GM12891 (cell line): Measurements from ENCODE around the gene HSBP1L1.
"Not testable (repeated sequence)": the region's sequence is repeated elsewhere in the genome, so short reads cannot be mapped to it uniquely, and the experiment has no call there.

Experiments
- DNase-seq: peaks from one replicate; pipeline ENCODE4 v3.0.0; 2011; ENCODE audit warnings: low spot score; ENCODE audit not compliant: insufficient read length
- FAIRE-seq: peaks from 2 replicates; lab custom pipeline; 2011; peaks lifted over from hg19 to GRCh38; lab: Jason Lieb, UNC
- PAX5 ChIP-seq: IDR thresholded peaks from 2 replicates; pipeline ENCODE4 v1.6.1; 2011; ENCODE audit warnings: low read length, moderate library complexity, mild to moderate bottlenecking; ENCODE audit not compliant: insufficient read depth, severe bottlenecking
- POLR2A ChIP-seq: IDR thresholded peaks from 2 replicates; pipeline ENCODE4 v1.6.1; 2011; ENCODE audit warnings: low read depth, low read length, control low read depth
- POLR2AphosphoS5 ChIP-seq: IDR thresholded peaks from 2 replicates; pipeline ENCODE4 v1.6.1; 2011; ENCODE audit warnings: low read depth, low read length, control low read depth
- POU2F2 ChIP-seq: IDR thresholded peaks from 2 replicates; pipeline ENCODE4 v1.6.1; 2011; ENCODE audit warnings: low read depth, mild to moderate bottlenecking, control low read depth, low read length, moderate library complexity
- SPI1 ChIP-seq: IDR thresholded peaks from 2 replicates; pipeline ENCODE4 v1.6.1; 2011; ENCODE audit warnings: low read depth, low read length, control low read depth
- TAF1 ChIP-seq: IDR thresholded peaks from 2 replicates; pipeline ENCODE4 v1.6.1; 2011; ENCODE audit warnings: low read depth, low read length, control low read depth

HSBP1L1 gene

GRCh38 chr18:80000877-80001276 is 36.4 kb downstream of the HSBP1L1 start:
- FAIRE-seq, result no peak
- TF ChIP-seq POU2F2, result no peak
- TF ChIP-seq POLR2AphosphoS5, result no peak
- TF ChIP-seq SPI1, result no peak
- no peak for TF ChIP-seq POLR2A
- no peak for TF ChIP-seq PAX5
- TF ChIP-seq TAF1, result no peak
- no peak for DNase-seq

- DNase-seq, result no peak
- FAIRE-seq, result no peak
These were observed 38.0 kb downstream of the HSBP1L1 start for GRCh38 chr18:80002468-80002867.

GRCh38 chr18:80004600-80005342 is 40.3 kb downstream of the HSBP1L1 start:
- no peak for DNase-seq
- FAIRE-seq, result no peak
- no peak for TF ChIP-seq PAX5
- TF ChIP-seq TAF1, result no peak
- no peak for TF ChIP-seq POLR2A
- no peak for TF ChIP-seq POLR2AphosphoS5
- TF ChIP-seq POU2F2, result no peak
- TF ChIP-seq SPI1, result no peak

More at GRCh38 chr18:80002468-80002867, 38.0 kb downstream of the HSBP1L1 start:
- TF ChIP-seq TAF1 (no peak), POLR2A (no peak), PAX5 (no peak), POU2F2 (no peak), POLR2AphosphoS5 (no peak), SPI1 (no peak)

- no peak for DNase-seq
- FAIRE-seq, result no peak
- TF ChIP-seq POU2F2 (no peak), POLR2A (no peak), POLR2AphosphoS5 (no peak), TAF1 (no peak), PAX5 (no peak), SPI1 (no peak)
These were observed 42.3 kb downstream of the HSBP1L1 start for GRCh38 chr18:80006724-80007123.

- no peak for DNase-seq
- no peak for FAIRE-seq
These were observed 45.5 kb downstream of the HSBP1L1 start for GRCh38 chr18:80009661-80010550.

GRCh38 chr18:80010551-80010906 is 46.1 kb downstream of the HSBP1L1 start:
- FAIRE-seq (no peak), DNase-seq (no peak)
- TF ChIP-seq POLR2A, result no peak
- no peak for TF ChIP-seq POU2F2
- no peak for TF ChIP-seq POLR2AphosphoS5
- no peak for TF ChIP-seq SPI1
- no peak for TF ChIP-seq TAF1
- TF ChIP-seq PAX5, result no peak

More at GRCh38 chr18:80009661-80010550, 45.5 kb downstream of the HSBP1L1 start:
- no peak for TF ChIP-seq PAX5
- no peak for TF ChIP-seq POLR2A
- no peak for TF ChIP-seq POLR2AphosphoS5
- no peak for TF ChIP-seq TAF1
- no peak for TF ChIP-seq SPI1
- no peak for TF ChIP-seq POU2F2

GRCh38 chr18:80011496-80012137 is 47.2 kb downstream of the HSBP1L1 start:
- DNase-seq, FAIRE-seq: not testable (repeated sequence)

GRCh38 chr18:80012714-80013113 is 48.3 kb downstream of the HSBP1L1 start:
- no peak for DNase-seq
- no peak for FAIRE-seq
- TF ChIP-seq POLR2A, result no peak
- no peak for TF ChIP-seq PAX5
- TF ChIP-seq POLR2AphosphoS5, result no peak
- no peak for TF ChIP-seq TAF1
- no peak for TF ChIP-seq SPI1
- no peak for TF ChIP-seq POU2F2
